HEK293 (cell line): Measurements from ENCODE around the gene KPNA6.

Experiments
- CTCF ChIA-PET: fragments of 350-600 bp; formaldehyde crosslinking; extraction: SDS; loops from one replicate; lab custom pipeline; 2021; ENCODE audit warnings: antibody characterized with exemption; lab: Yijun Ruan, JAX
- POLR2A ChIA-PET: fragments of 300-600 bp; formaldehyde crosslinking; extraction: SDS; loops from one replicate; lab custom pipeline; 2020; ENCODE audit warnings: antibody characterized with exemption, inconsistent platforms; lab: Yijun Ruan, JAX
- H3K27ac ChIP-seq: fragments of 200-500 bp; sonication (Bioruptor generic); 2 replicates; pipeline ENCODE4 v1.5.1; 2014; ENCODE audit warnings: low read depth, low read length, control low read depth, inconsistent platforms; ENCODE audit errors: extremely low read depth
- H3K36me3 ChIP-seq, 2 experiments: fragments of 200-500 bp in 1 of 2; sonication (Bioruptor generic) in 1 of 2; 1 replicate in 1 of 2; 2 replicates in 1 of 2; pipeline ENCODE4 v1.5.1; 2014 to 2017; ENCODE audit warnings: inconsistent platforms in 2 of 2, low read length in 2 of 2; ENCODE audit not compliant: control insufficient read depth in 2 of 2, insufficient read depth in 1 of 2
- H3K4me1 ChIP-seq: fragments of 200-500 bp; sonication (Bioruptor generic); 2 replicates; pipeline ENCODE4 v1.5.1; 2014; ENCODE audit warnings: mild to moderate bottlenecking, low read length, inconsistent platforms; ENCODE audit not compliant: control insufficient read depth, insufficient read depth
- H3K4me3 ChIP-seq: 2 replicates; pipeline ENCODE4 v1.5.1; 2011; ENCODE audit warnings: low read depth, mild to moderate bottlenecking, control low read depth, low read length, moderate library complexity
- H3K9me3 ChIP-seq: fragments of 200-500 bp; sonication (Bioruptor generic); 2 replicates; pipeline ENCODE4 v1.5.1; 2014; ENCODE audit warnings: low read depth, low read length, inconsistent platforms; ENCODE audit not compliant: control insufficient read depth, insufficient read depth
- GLI2 ChIP-seq: fragments of 450-650 bp; formaldehyde crosslinking; IDR thresholded peaks from 2 replicates; pipeline ENCODE4; 2017; ENCODE audit warnings: missing biosample characterization, missing genetic modification characterization, low read depth, borderline replicate concordance
- HIC1 ChIP-seq: fragments of 450-650 bp; formaldehyde crosslinking; IDR thresholded peaks from 2 replicates; pipeline ENCODE4 v1.5.1; 2016; ENCODE audit warnings: missing biosample characterization, missing genetic modification characterization
- KLF17 ChIP-seq: fragments of 450-650 bp; formaldehyde crosslinking; IDR thresholded peaks from 2 replicates; pipeline ENCODE4 v1.5.1; 2016; ENCODE audit warnings: missing biosample characterization, missing genetic modification characterization
- PRDM1 ChIP-seq: fragments of 450-650 bp; formaldehyde crosslinking; IDR thresholded peaks from 2 replicates; pipeline ENCODE4; 2016; ENCODE audit warnings: missing biosample characterization, missing genetic modification characterization
- SP2 ChIP-seq: fragments of 450-650 bp; formaldehyde crosslinking; IDR thresholded peaks from 2 replicates; pipeline ENCODE4 v1.5.1; 2016; ENCODE audit warnings: missing biosample characterization, missing genetic modification characterization
- SP3 ChIP-seq: fragments of 450-650 bp; formaldehyde crosslinking; IDR thresholded peaks from 2 replicates; pipeline ENCODE4 v1.5.1; 2016; ENCODE audit warnings: missing biosample characterization, missing genetic modification characterization
- SP7 ChIP-seq: fragments of 450-650 bp; formaldehyde crosslinking; IDR thresholded peaks from 2 replicates; pipeline ENCODE4 v1.5.1; 2016; ENCODE audit warnings: missing biosample characterization, missing genetic modification characterization
- ZBTB17 ChIP-seq: fragments of 450-650 bp; formaldehyde crosslinking; IDR thresholded peaks from 2 replicates; pipeline ENCODE4 v1.5.1; 2016; ENCODE audit warnings: missing biosample characterization, missing genetic modification characterization
- ZBTB21 ChIP-seq: fragments of 450-650 bp; formaldehyde crosslinking; IDR thresholded peaks from 2 replicates; pipeline ENCODE4 v1.5.1; 2017; ENCODE audit warnings: missing biosample characterization, missing genetic modification characterization
- ZIC2 ChIP-seq: fragments of 450-650 bp; formaldehyde crosslinking; IDR thresholded peaks from 2 replicates; pipeline ENCODE4 v1.5.1; 2016; ENCODE audit warnings: missing biosample characterization, missing genetic modification characterization
- ZNF133 ChIP-seq: fragments of 450-650 bp; formaldehyde crosslinking; IDR thresholded peaks from 2 replicates; pipeline ENCODE4 v1.5.1; 2016; ENCODE audit warnings: missing biosample characterization, missing genetic modification characterization
- ZNF155 ChIP-seq: fragments of 450-650 bp; formaldehyde crosslinking; IDR thresholded peaks from 2 replicates; pipeline ENCODE4 v1.5.1; 2016; ENCODE audit warnings: missing biosample characterization, missing genetic modification characterization
- ZNF16 ChIP-seq: fragments of 450-650 bp; formaldehyde crosslinking; IDR thresholded peaks from 2 replicates; pipeline ENCODE4 v1.5.1; 2016; ENCODE audit warnings: low read depth, missing biosample characterization, missing genetic modification characterization
- ZNF2 ChIP-seq: fragments of 450-650 bp; formaldehyde crosslinking; IDR thresholded peaks from 2 replicates; pipeline ENCODE4 v1.5.1; 2016; ENCODE audit warnings: missing biosample characterization, missing genetic modification characterization
- ZNF335 ChIP-seq: fragments of 450-650 bp; formaldehyde crosslinking; conservative IDR thresholded peaks from 2 replicates; pipeline ENCODE4 v1.5.1; 2016; ENCODE audit warnings: missing biosample characterization, missing genetic modification characterization
- ZNF426 ChIP-seq: fragments of 450-650 bp; formaldehyde crosslinking; IDR thresholded peaks from 2 replicates; pipeline ENCODE4 v1.5.1; 2017; ENCODE audit warnings: missing biosample characterization, missing genetic modification characterization, mild to moderate bottlenecking, inconsistent platforms, moderate library complexity
- ZNF433 ChIP-seq: fragments of 450-650 bp; formaldehyde crosslinking; IDR thresholded peaks from 2 replicates; pipeline ENCODE4 v1.5.1; 2016; ENCODE audit warnings: missing biosample characterization, missing genetic modification characterization, low read depth
- ZNF544 ChIP-seq: fragments of 450-650 bp; formaldehyde crosslinking; IDR thresholded peaks from 2 replicates; pipeline ENCODE4 v1.5.0; 2017; ENCODE audit warnings: missing biosample characterization, missing genetic modification characterization
- ZNF660 ChIP-seq: fragments of 450-650 bp; IDR thresholded peaks from 2 replicates; pipeline ENCODE4 v1.5.1; 2018; ENCODE audit warnings: missing biosample characterization, mild to moderate bottlenecking, missing genetic modification characterization
- ZNF677 ChIP-seq: fragments of 450-650 bp; IDR thresholded peaks from 2 replicates; pipeline ENCODE4 v1.5.0; 2018; ENCODE audit warnings: missing biosample characterization, mild to moderate bottlenecking, missing genetic modification characterization, moderate library complexity
- ZNF777 ChIP-seq: fragments of 450-650 bp; formaldehyde crosslinking; IDR thresholded peaks from 2 replicates; pipeline ENCODE4 v1.5.1; 2017; ENCODE audit warnings: missing biosample characterization, missing genetic modification characterization, borderline replicate concordance
- ZNF843 ChIP-seq: fragments of 450-650 bp; formaldehyde crosslinking; IDR thresholded peaks from 2 replicates; pipeline ENCODE4 v1.5.1; 2016; ENCODE audit warnings: missing biosample characterization, missing genetic modification characterization
- ZSCAN18 ChIP-seq: fragments of 450-650 bp; formaldehyde crosslinking; IDR thresholded peaks from 2 replicates; pipeline ENCODE4 v1.5.1; 2016; ENCODE audit warnings: missing biosample characterization, missing genetic modification characterization
- TF ChIP-seq, protein P1 (sequence below): fragments of 450-650 bp; formaldehyde crosslinking; IDR thresholded peaks from 2 replicates; pipeline ENCODE4 v1.5.1; 2017; ENCODE audit warnings: missing biosample characterization, mild to moderate bottlenecking, missing genetic modification characterization, moderate library complexity
- TF ChIP-seq, protein P2 (sequence below): fragments of 450-650 bp; formaldehyde crosslinking; IDR thresholded peaks from 2 replicates; pipeline ENCODE4 v1.5.1; 2016; ENCODE audit warnings: missing biosample characterization, missing genetic modification characterization, borderline replicate concordance

Gene KPNA6

GRCh38 chr1:32204943-32205361 is 97.1 kb downstream of the KPNA6 start:
- ChIA-PET POLR2A (interaction anchor here (0.6 to 3.0 kb wide), 6 partner anchors 25 to 204 kb away, joined by 3 to 12 read pairs (median 7); partner anchors contain the start of genes KHDRBS1, KPNA6, MARCKSL1 and TMEM39B), CTCF (interaction anchor here (0.6 to 0.7 kb wide), 2 partner anchors 10 to 116 kb away, joined by 3 to 4 read pairs; no protein-coding TSS in a partner anchor)
- no peak overlapping the region for H3K27ac ChIP-seq

GRCh38 chr1:32205401-32206370 is 97.8 kb downstream of the KPNA6 start, which contains the start of gene IQCC:
IQCC (plus strand) TSS chr1:32205671; CDS start chr1:32205682, 11 bp downstream.
- POLR2A ChIA-PET: interaction anchor here (0.6 to 3.0 kb wide), 11 partner anchors 10 to 203 kb away, joined by 3 to 12 read pairs (median 4); partner anchors contain the start of genes BSDC1, KHDRBS1, KPNA6 and MARCKSL1
- Histone ChIP-seq H3K9me3 (no peaks in the 10 kb centered on the region), H3K36me3 (peaks cover 0 to 40% of the 10 kb centered on the region in 2 experiments; a peak in 1 of 3 replicates), H3K27ac (peak within 1 kb of the TSS; percentile 48; the same call in 1 of the 2 replicates), H3K4me3 (peak within 1 kb of the TSS; percentile 73), H3K4me1 (peaks cover 4% of the 10 kb centered on the region)
- CTCF ChIA-PET: interaction anchor here (0.5 to 1.0 kb wide), 5 partner anchors 10 to 370 kb away, joined by 3 to 5 read pairs (median 4); no protein-coding TSS in a partner anchor
- TF ChIP-seq SP3 (peak; percentile 9; the same call in 1 of the 2 replicates), ZNF843 (tag by site-specific recombination) (peak; percentile 34; the same call in 1 of the 2 replicates), ZNF2 (tag by site-specific recombination) (peak; percentile 47), ZIC2 (tag by site-specific recombination) (peak; percentile 30; the same call in 1 of the 2 replicates), ZNF16 (tag by site-specific recombination) (no peak), ZNF677 (tag by site-specific recombination) (no peak), SP2 (tag by site-specific recombination) (peak; percentile 77), ZNF133 (tag by site-specific recombination) (no peak), ZNF335 (tag by site-specific recombination) (peak; percentile 87), KLF17 (tag by site-specific recombination) (peak; percentile 64), ZNF777 (tag by site-specific recombination) (peak; percentile 86; the same call in 1 of the 2 replicates), SP7 (tag by site-specific recombination) (peak; percentile 74), ZNF155 (tag by site-specific recombination) (no peak), ZNF660 (tag by site-specific recombination) (0 out of 2 replicates have a peak, but pooled peaks have one; percentile 26)
- TF ChIP-seq, protein P1, sequence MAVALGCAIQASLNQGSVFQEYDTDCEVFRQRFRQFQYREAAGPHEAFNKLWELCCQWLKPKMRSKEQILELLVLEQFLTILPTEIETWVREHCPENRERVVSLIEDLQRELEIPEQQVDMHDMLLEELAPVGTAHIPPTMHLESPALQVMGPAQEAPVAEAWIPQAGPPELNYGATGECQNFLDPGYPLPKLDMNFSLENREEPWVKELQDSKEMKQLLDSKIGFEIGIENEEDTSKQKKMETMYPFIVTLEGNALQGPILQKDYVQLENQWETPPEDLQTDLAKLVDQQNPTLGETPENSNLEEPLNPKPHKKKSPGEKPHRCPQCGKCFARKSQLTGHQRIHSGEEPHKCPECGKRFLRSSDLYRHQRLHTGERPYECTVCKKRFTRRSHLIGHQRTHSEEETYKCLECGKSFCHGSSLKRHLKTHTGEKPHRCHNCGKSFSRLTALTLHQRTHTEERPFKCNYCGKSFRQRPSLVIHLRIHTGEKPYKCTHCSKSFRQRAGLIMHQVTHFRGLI (tag by site-specific recombination): peak; percentile 40; the same call in 1 of the 2 replicates
- TF ChIP-seq, protein P2, sequence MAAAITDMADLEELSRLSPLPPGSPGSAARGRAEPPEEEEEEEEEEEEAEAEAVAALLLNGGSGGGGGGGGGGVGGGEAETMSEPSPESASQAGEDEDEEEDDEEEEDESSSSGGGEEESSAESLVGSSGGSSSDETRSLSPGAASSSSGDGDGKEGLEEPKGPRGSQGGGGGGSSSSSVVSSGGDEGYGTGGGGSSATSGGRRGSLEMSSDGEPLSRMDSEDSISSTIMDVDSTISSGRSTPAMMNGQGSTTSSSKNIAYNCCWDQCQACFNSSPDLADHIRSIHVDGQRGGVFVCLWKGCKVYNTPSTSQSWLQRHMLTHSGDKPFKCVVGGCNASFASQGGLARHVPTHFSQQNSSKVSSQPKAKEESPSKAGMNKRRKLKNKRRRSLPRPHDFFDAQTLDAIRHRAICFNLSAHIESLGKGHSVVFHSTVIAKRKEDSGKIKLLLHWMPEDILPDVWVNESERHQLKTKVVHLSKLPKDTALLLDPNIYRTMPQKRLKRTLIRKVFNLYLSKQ (tag by site-specific recombination): no peak

More at GRCh38 chr1:32204943-32205361, 97.1 kb downstream of the KPNA6 start:
- Histone ChIP-seq H3K9me3 (no peaks in the 10 kb centered on the region), H3K36me3 (peaks cover 0 to 40% of the 10 kb centered on the region in 2 experiments; a peak in 1 of 3 replicates), H3K4me3 (peak overlapping the region; percentile 73), H3K4me1 (peaks cover 4% of the 10 kb centered on the region)
- TF ChIP-seq PRDM1 (tag by site-specific recombination): no peak
- no peak for TF ChIP-seq ZSCAN18
- TF ChIP-seq ZNF426 (tag by site-specific recombination): no peak
- no peak for TF ChIP-seq GLI2 (tag by site-specific recombination)
- no peak for TF ChIP-seq HIC1 (tag by site-specific recombination)
- TF ChIP-seq ZBTB17: no peak
- no peak for TF ChIP-seq ZBTB21 (tag by site-specific recombination)
- no peak for TF ChIP-seq ZNF433
- no peak for TF ChIP-seq ZNF544 (tag by site-specific recombination)
